H9 (cell line): ENCODE data around the gene GPR146. TPM values are rescaled to one million over a fixed set of nuclear protein-coding genes. Genes with fewer than 3 reads are reported as not detected.

Source experiments
- DNase-seq: peaks from one replicate; pipeline ENCODE4 v3.0.0-alpha.2; 2017
- H2AFZ ChIP-seq: one replicate; pipeline ENCODE4 v1.6.1; 2013; ENCODE audit warnings: mild to moderate bottlenecking, low read length, control low read depth, moderate library complexity
- H2AK5ac ChIP-seq: 2 replicates; pipeline ENCODE4 v1.6.1; 2013; ENCODE audit warnings: low read length, control low read depth, mixed read lengths; ENCODE audit not compliant: insufficient read length
- H2BK120ac ChIP-seq: one replicate; pipeline ENCODE4 v1.6.1; 2013; ENCODE audit warnings: low read depth, mild to moderate bottlenecking, low read length, control low read depth, inconsistent platforms; ENCODE audit not compliant: poor library complexity, severe bottlenecking
- H2BK12ac ChIP-seq: 2 replicates; pipeline ENCODE4 v1.6.1; 2013; ENCODE audit warnings: low read length, control low read depth, mixed read lengths, low read depth; ENCODE audit not compliant: insufficient read length
- H2BK15ac ChIP-seq: 2 replicates; pipeline ENCODE4 v1.6.1; 2013; ENCODE audit warnings: low read depth, low read length, control low read depth
- H2BK20ac ChIP-seq: one replicate; pipeline ENCODE4 v1.6.1; 2013; ENCODE audit warnings: low read depth, mild to moderate bottlenecking, low read length, control low read depth, inconsistent platforms; ENCODE audit not compliant: poor library complexity, severe bottlenecking
- H2BK5ac ChIP-seq: 2 replicates; pipeline ENCODE4 v1.6.1; 2013; ENCODE audit warnings: low read length, control low read depth, mixed read lengths; ENCODE audit not compliant: insufficient read length
- H3K14ac ChIP-seq: 2 replicates; pipeline ENCODE4 v1.6.1; 2013; ENCODE audit warnings: low read length, control low read depth; ENCODE audit not compliant: insufficient read depth
- H3K18ac ChIP-seq: 2 replicates; pipeline ENCODE4 v1.6.1; 2013; ENCODE audit warnings: low read depth, mild to moderate bottlenecking, mixed read lengths, low read length, control low read depth; ENCODE audit not compliant: insufficient read length
- H3K23ac ChIP-seq: 2 replicates; pipeline ENCODE4 v1.6.1; 2013; ENCODE audit warnings: low read length, control low read depth, mixed read lengths, low read depth; ENCODE audit not compliant: insufficient read length
- H3K23me2 ChIP-seq: 2 replicates; pipeline ENCODE4 v1.6.1; 2013; ENCODE audit warnings: low read depth, mild to moderate bottlenecking, mixed read lengths, low read length, control low read depth; ENCODE audit not compliant: insufficient read length, poor library complexity, severe bottlenecking
- H3K27ac ChIP-seq: 2 replicates; pipeline ENCODE4 v1.5.1; 2013; ENCODE audit warnings: low read length, control low read depth, mixed read lengths, low read depth; ENCODE audit not compliant: insufficient read length
- H3K27me3 ChIP-seq: 2 replicates; pipeline ENCODE4 v1.6.1; 2013; ENCODE audit warnings: low read length, control low read depth, inconsistent platforms; ENCODE audit not compliant: insufficient read depth
- H3K4ac ChIP-seq: 2 replicates; pipeline ENCODE4 v1.6.1; 2013; ENCODE audit warnings: low read depth, mild to moderate bottlenecking, control low read depth, inconsistent platforms, low read length, moderate library complexity
- H3K4me1 ChIP-seq: 2 replicates; pipeline ENCODE4 v1.6.1; 2013; ENCODE audit warnings: low read length, control low read depth, inconsistent platforms; ENCODE audit not compliant: insufficient read depth
- H3K4me2 ChIP-seq: 2 replicates; pipeline ENCODE4 v1.6.1; 2013; ENCODE audit warnings: low read length, control low read depth, mixed read lengths; ENCODE audit not compliant: insufficient read length, insufficient read depth
- H3K56ac ChIP-seq: 2 replicates; pipeline ENCODE4 v1.6.1; 2013; ENCODE audit warnings: low read depth, mild to moderate bottlenecking, mixed read lengths, low read length, control low read depth; ENCODE audit not compliant: insufficient read length
- H3K79me1 ChIP-seq: 2 replicates; pipeline ENCODE4 v1.6.1; 2013; ENCODE audit warnings: low read depth, mild to moderate bottlenecking, moderate library complexity, low read length, control low read depth, inconsistent platforms; ENCODE audit not compliant: insufficient read depth, poor library complexity, severe bottlenecking
- H3K79me2 ChIP-seq: 2 replicates; pipeline ENCODE4 v1.6.1; 2013; ENCODE audit warnings: low read length, control low read depth, inconsistent platforms; ENCODE audit not compliant: insufficient read depth
- H3K9ac ChIP-seq: 2 replicates; pipeline ENCODE4 v1.6.1; 2013; ENCODE audit warnings: low read length, control low read depth, mixed read lengths; ENCODE audit not compliant: insufficient read length; ENCODE audit errors: extremely low read depth
- H3K9me3 ChIP-seq: one replicate; pipeline ENCODE4 v1.6.1; 2013; ENCODE audit warnings: low read depth, low read length, inconsistent platforms; ENCODE audit not compliant: control insufficient read depth
- H3T11ph ChIP-seq: one replicate; pipeline ENCODE4 v1.6.1; 2013; ENCODE audit warnings: mild to moderate bottlenecking, low read length, control low read depth, inconsistent platforms
- H4K20me1 ChIP-seq: one replicate; pipeline ENCODE4 v1.6.1; 2013; ENCODE audit not compliant: control insufficient read depth, insufficient read length, insufficient read depth
- H4K5ac ChIP-seq: 2 replicates; pipeline ENCODE4 v1.6.1; 2013; ENCODE audit warnings: low read depth, mild to moderate bottlenecking, mixed read lengths, low read length, control low read depth; ENCODE audit not compliant: insufficient read length
- H4K8ac ChIP-seq: replicated peaks from 2 replicates; pipeline ENCODE4 v1.6.1; 2013; ENCODE audit warnings: low read length, control low read depth, mixed read lengths, low read depth; ENCODE audit not compliant: insufficient read length
- H4K91ac ChIP-seq: 2 replicates; pipeline ENCODE4 v1.6.1; 2013; ENCODE audit warnings: low read depth, mild to moderate bottlenecking, moderate library complexity, mixed read lengths, low read length, control low read depth; ENCODE audit not compliant: insufficient read length
- H3K27ac Mint-ChIP-seq, 3 experiments: 2 replicates in 2 of 3; 3 replicates in 1 of 3; pipeline ENCODE4 v1.8.0; 2020 to 2021; ENCODE audit warnings: mixed read lengths in 3 of 3, mild to moderate bottlenecking in 1 of 3, moderate library complexity in 1 of 3
- H3K27me3 Mint-ChIP-seq: 2 replicates; pipeline ENCODE4 v1.8.0; 2021; ENCODE audit warnings: low read depth, mild to moderate bottlenecking, moderate library complexity, mixed read lengths
- H3K36me3 Mint-ChIP-seq, 3 experiments: 2 replicates in 2 of 3; 3 replicates in 1 of 3; pipeline ENCODE4 v1.8.0; 2020 to 2021; ENCODE audit warnings: low read depth in 3 of 3, mixed read lengths in 3 of 3; ENCODE audit not compliant: insufficient read depth in 1 of 3
- H3K4me1 Mint-ChIP-seq, 2 experiments: 2 replicates each; pipeline ENCODE4 v1.8.0; 2020; ENCODE audit warnings: mixed read lengths in 2 of 2
- H3K4me3 Mint-ChIP-seq, 2 experiments: 2 replicates in 1 of 2; 3 replicates in 1 of 2; pipeline ENCODE4 v1.8.0; 2020 to 2021; ENCODE audit warnings: mild to moderate bottlenecking in 2 of 2, mixed read lengths in 2 of 2, moderate library complexity in 1 of 2
- H3K9me3 Mint-ChIP-seq, 2 experiments: 2 replicates in 1 of 2; 3 replicates in 1 of 2; pipeline ENCODE4 v1.8.0; 2020; ENCODE audit warnings: mild to moderate bottlenecking in 2 of 2, mixed read lengths in 2 of 2, moderate library complexity in 1 of 2
- CTCF ChIP-seq: fragments of 200-600 bp; sonication (generic); conservative IDR thresholded peaks from 3 replicates; pipeline ENCODE4 v1.8.0; 2021; ENCODE audit warnings: antibody characterized with exemption, mild to moderate bottlenecking
- WGBS: extraction: QIAGEN DNeasy Blood & Tissue Kit; methylation state at CpG from one replicate; pipeline ENCODE4 v1.1.7; 2013; ENCODE audit warnings: missing lambda C conversion rate, low lambda C conversion rate, mixed read lengths; ENCODE audit not compliant: insufficient read length; ENCODE audit errors: extremely low coverage; 5-methylcytosine and 5-hydroxymethylcytosine counted together
- total RNA-seq: library from RNA; stranded (reverse); gene quantifications from 2 replicates; pipeline ENCODE4 v1.2.1, GENCODE V29; 2021

GPR146 gene
- total RNA-seq, 1 experiment from 2014 or later, result 1.4 TPM

GRCh38 chr7:1010226-1010625 lies 34.1 kb upstream of the GPR146 start:
- H2BK12ac ChIP-seq, result no peak overlapping the region
- peaks cover 4 to 17% (median 7%) of the 10 kb centered on the region in 3 experiments; a peak in 6 of 7 replicates for H3K36me3 Mint-ChIP-seq
- no peak overlapping the region for H2BK20ac ChIP-seq
- no peak overlapping the region for H3K56ac ChIP-seq
- no peak overlapping the region for H3K23ac ChIP-seq
- H4K20me1 ChIP-seq, result no peaks in the 10 kb centered on the region
- no peak overlapping the region for H3K14ac ChIP-seq
- H3K4ac ChIP-seq, result no peak overlapping the region
- H4K91ac ChIP-seq, result no peak overlapping the region
- no peak overlapping the region for H3K18ac ChIP-seq
- no peak overlapping the region for H2AFZ ChIP-seq
- no CpG with 5 or more reads among the region's 13 CpGs for WGBS
- DNase-seq, result no peak
- H2BK15ac ChIP-seq, result no peak overlapping the region
- no peaks in the 10 kb centered on the region for H3K4me1 Mint-ChIP-seq
- H3K9me3 ChIP-seq, result no peaks in the 10 kb centered on the region
- H3K4me2 ChIP-seq, result no peak overlapping the region
- no peak overlapping the region for H4K8ac ChIP-seq
- no peaks in the 10 kb centered on the region for H3K79me2 ChIP-seq
- no peaks in the 10 kb centered on the region; a peak in 2 of 5 replicates for H3K9me3 Mint-ChIP-seq
- no peaks in the 10 kb centered on the region for H3K27me3 Mint-ChIP-seq
- H3K79me1 ChIP-seq, result no peaks in the 10 kb centered on the region
- no peaks in the 10 kb centered on the region for H3K27me3 ChIP-seq
- TF ChIP-seq CTCF, result no peak
- H2BK120ac ChIP-seq, result no peak overlapping the region
- H3K4me1 ChIP-seq, result no peaks in the 10 kb centered on the region
- H2AK5ac ChIP-seq, result no peak overlapping the region
- H3T11ph ChIP-seq, result no peak overlapping the region
- H3K23me2 ChIP-seq, result no peaks in the 10 kb centered on the region
- no peak overlapping the region for H3K4me3 Mint-ChIP-seq
- H2BK5ac ChIP-seq, result no peak overlapping the region
- no peak overlapping the region for H4K5ac ChIP-seq
- no peak overlapping the region for H3K27ac ChIP-seq
- no peak overlapping the region; a peak in 1 of 7 replicates for H3K27ac Mint-ChIP-seq
- no peak overlapping the region for H3K9ac ChIP-seq
